ENCODE data around the gene ARL4D. TPM values are rescaled to one million over a fixed set of nuclear protein-coding genes. Genes with fewer than 3 reads are reported as not detected.

Gene ARL4D
- total and polyA plus RNA-seq, 2 donors (not counting 3 experiments of a cell fraction or from before 2014, with no cell fraction given): 3.8 to 4.1 TPM

DNA sequence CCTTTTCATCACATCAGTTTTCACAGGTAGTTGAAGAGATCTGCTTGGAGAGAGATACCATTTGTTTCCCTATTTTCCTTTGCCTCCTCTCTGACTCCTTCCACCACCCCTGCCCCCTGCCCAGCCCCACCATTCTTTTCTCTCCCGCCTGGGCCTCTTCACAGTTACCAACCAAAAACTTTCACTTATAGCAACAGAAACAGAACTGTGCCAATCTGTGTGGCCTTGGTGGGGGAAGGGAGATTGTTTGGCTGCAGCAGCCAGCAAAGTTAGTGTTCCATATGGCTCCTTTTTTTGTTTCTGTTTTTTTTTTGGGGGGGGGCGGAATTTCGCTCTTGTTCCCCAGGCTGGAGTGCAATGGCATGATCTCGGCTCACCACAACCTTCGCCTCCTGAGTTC lies 17.2 kb upstream of the ARL4D start:
- Histone ChIP-seq H3K4me3 (replicated peaks in 1 of 3; ENCODE audit: insufficient read depth in 1 of 3, low read depth in 1 of 3, low read length in 3 of 3) (no peak overlapping the region), H3K4me2 (ENCODE audit: insufficient read depth, low read length) (no peak overlapping the region), H3K9me1 (replicated peaks; ENCODE audit: control insufficient read depth, extremely low read depth, insufficient read depth, low read length) (no peaks in the 10 kb centered on the region), H3K9ac (replicated peaks; ENCODE audit: extremely low read depth, insufficient read depth, low read length) (no peak overlapping the region), H3K27ac (ENCODE audit: insufficient read depth, low read depth, low read length) (no peak overlapping the region), H3K4me1 (ENCODE audit: control insufficient read depth, extremely low read depth, insufficient read depth, low read length) (no peaks in the 10 kb centered on the region), H4K20me1 (replicated peaks; ENCODE audit: control insufficient read depth, extremely low read depth, insufficient read depth, low read length) (no peaks in the 10 kb centered on the region), H3K27me3 (ENCODE audit: control insufficient read depth in 2 of 2, insufficient read depth in 2 of 2, low read length in 2 of 2) (peaks cover 2 to 6% of the 10 kb centered on the region in 2 experiments), H3K36me3 (ENCODE audit: control insufficient read depth in 2 of 2, extremely low read depth in 1 of 2, insufficient read depth in 2 of 2, low read length in 2 of 2) (no peaks in the 10 kb centered on the region), H3K79me2 (ENCODE audit: control insufficient read depth, insufficient read depth, low read length) (no peaks in the 10 kb centered on the region), H2AFZ (ENCODE audit: low read depth, low read length) (no peak overlapping the region), H3K9me3 (replicated peaks; ENCODE audit: control insufficient read depth, insufficient read depth, low read length) (no peaks in the 10 kb centered on the region)
- CTCF ChIA-PET: no interaction called here
- DNase-seq (ENCODE audit: low read depth, low spot score): no peak
- TF ChIP-seq POLR2A (IDR thresholded peaks at IDR 0.05; ENCODE audit: low read depth, low read length) (no peak), POLR2AphosphoS5 (IDR thresholded peaks at IDR 0.05; ENCODE audit: insufficient read depth, low read depth, low read length) (no peak), EZH2 (IDR thresholded peaks at IDR 0.05; ENCODE audit: borderline replicate concordance, low read depth, low read length, severe bottlenecking) (no peak), MYC (IDR thresholded peaks at IDR 0.05; ENCODE audit: low read depth, low read length) (no peak), FOS (IDR thresholded peaks at IDR 0.05; ENCODE audit: borderline replicate concordance, insufficient read depth, low read length) (no peak)
- TF ChIP-seq, protein P1, sequence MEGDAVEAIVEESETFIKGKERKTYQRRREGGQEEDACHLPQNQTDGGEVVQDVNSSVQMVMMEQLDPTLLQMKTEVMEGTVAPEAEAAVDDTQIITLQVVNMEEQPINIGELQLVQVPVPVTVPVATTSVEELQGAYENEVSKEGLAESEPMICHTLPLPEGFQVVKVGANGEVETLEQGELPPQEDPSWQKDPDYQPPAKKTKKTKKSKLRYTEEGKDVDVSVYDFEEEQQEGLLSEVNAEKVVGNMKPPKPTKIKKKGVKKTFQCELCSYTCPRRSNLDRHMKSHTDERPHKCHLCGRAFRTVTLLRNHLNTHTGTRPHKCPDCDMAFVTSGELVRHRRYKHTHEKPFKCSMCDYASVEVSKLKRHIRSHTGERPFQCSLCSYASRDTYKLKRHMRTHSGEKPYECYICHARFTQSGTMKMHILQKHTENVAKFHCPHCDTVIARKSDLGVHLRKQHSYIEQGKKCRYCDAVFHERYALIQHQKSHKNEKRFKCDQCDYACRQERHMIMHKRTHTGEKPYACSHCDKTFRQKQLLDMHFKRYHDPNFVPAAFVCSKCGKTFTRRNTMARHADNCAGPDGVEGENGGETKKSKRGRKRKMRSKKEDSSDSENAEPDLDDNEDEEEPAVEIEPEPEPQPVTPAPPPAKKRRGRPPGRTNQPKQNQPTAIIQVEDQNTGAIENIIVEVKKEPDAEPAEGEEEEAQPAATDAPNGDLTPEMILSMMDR (IDR thresholded peaks at IDR 0.05; ENCODE audit: extremely low read depth in 1 of 2, insufficient read depth in 1 of 2, low read depth in 1 of 2, low read length in 2 of 2): no peak
- TF ChIP-seq, protein P2, sequence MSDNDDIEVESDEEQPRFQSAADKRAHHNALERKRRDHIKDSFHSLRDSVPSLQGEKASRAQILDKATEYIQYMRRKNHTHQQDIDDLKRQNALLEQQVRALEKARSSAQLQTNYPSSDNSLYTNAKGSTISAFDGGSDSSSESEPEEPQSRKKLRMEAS (IDR thresholded peaks at IDR 0.05; ENCODE audit: insufficient read depth, insufficient read length): no peak
- no peak for FAIRE-seq
- POLR2A ChIA-PET: no interaction called here
- dilution Hi-C loops (cut with MboI; ENCODE audit: extremely low pct_ligation_motif_present, low sequenced_read_pairs): no loop called here
- intact Hi-C loops (cut with micrococcal nuclease): no loop called here
- no TSS peak for BruUV-seq (replicated peaks)

Measured in endothelial cell of umbilical vein (primary cell).